Tibial nerve (tissue), 4 donors: Measurements from ENCODE around the gene SPEF2. TPM values are rescaled to one million over a fixed set of nuclear protein-coding genes. Genes with fewer than 3 reads are reported as not detected.

Experiments
- DNase-seq, 2 donors: peaks; one replicate each; pipeline ENCODE4 v3.0.0-alpha.2; 2019; ENCODE audit warnings: low spot score in 2 of 2
- H3K27ac ChIP-seq, 4 donors: fragments of 200-600 bp; sonication (generic) in 3 of 4; one replicate each; pipeline ENCODE4 v1.5.1; 2017 to 2019; ENCODE audit warnings: mild to moderate bottlenecking in 1 of 4
- H3K27me3 ChIP-seq, 2 donors: fragments of 200-600 bp; sonication (generic) in 1 of 2; one replicate each; pipeline versions ENCODE4 v1.5.1 to v1.6.0; 2017 to 2019
- H3K36me3 ChIP-seq, 3 donors: fragments of 200-600 bp; sonication (generic); one replicate each; pipeline ENCODE4 v1.5.1; 2018 to 2019
- H3K4me1 ChIP-seq, 4 donors: fragments of 200-600 bp; sonication (generic) in 3 of 4; one replicate each; pipeline ENCODE4 v1.5.1; 2017 to 2019
- H3K4me3 ChIP-seq, 4 donors: fragments of 200-600 bp; sonication (generic) in 3 of 4; one replicate each; pipeline ENCODE4 v1.5.1; 2017 to 2019; ENCODE audit warnings: mild to moderate bottlenecking in 1 of 4, moderate library complexity in 1 of 4
- H3K9me3 ChIP-seq, 4 donors: fragments of 200-600 bp; sonication (generic) in 3 of 4; one replicate each; pipeline ENCODE4 v1.5.1; 2017 to 2019
- CTCF ChIP-seq, 5 experiments: fragments of 200-600 bp in 3 of 5; fragments of 450-650 bp in 2 of 5; sonication (generic) in 3 of 5; IDR thresholded peaks; one replicate each; pipeline ENCODE4 v1.5.1; 2016 to 2019; ENCODE audit warnings: antibody characterized with exemption in 5 of 5, mild to moderate bottlenecking in 3 of 5, moderate library complexity in 2 of 5
- EP300 ChIP-seq, 2 donors: sonication (generic); formaldehyde crosslinking; IDR thresholded peaks; one replicate each; pipeline ENCODE4 v1.6.1; 2017; ENCODE audit warnings: antibody characterized with exemption in 2 of 2, mild to moderate bottlenecking in 1 of 2
- POLR2A ChIP-seq, 2 donors: fragments of 450-650 bp; IDR thresholded peaks; one replicate each; pipeline ENCODE4 v1.6.1; 2017; ENCODE audit warnings: antibody characterized with exemption in 2 of 2, mild to moderate bottlenecking in 2 of 2, moderate library complexity in 2 of 2
- WGBS, 2 donors: methylation state at CpG; one replicate each; pipeline ENCODE4 v1.1.5; 2018; 5-methylcytosine and 5-hydroxymethylcytosine counted together
- total RNA-seq, 4 donors: library from RNA; depleted of rRNA; stranded (reverse); fragments of >200 nt; gene quantifications; one replicate each; pipeline ENCODE4 v1.1.0, GENCODE V29; 2016

SPEF2 gene
- total RNA-seq, 4 donors from 2014 or later, result 5.1 to 33.5 (median 17.5) TPM

DNA sequence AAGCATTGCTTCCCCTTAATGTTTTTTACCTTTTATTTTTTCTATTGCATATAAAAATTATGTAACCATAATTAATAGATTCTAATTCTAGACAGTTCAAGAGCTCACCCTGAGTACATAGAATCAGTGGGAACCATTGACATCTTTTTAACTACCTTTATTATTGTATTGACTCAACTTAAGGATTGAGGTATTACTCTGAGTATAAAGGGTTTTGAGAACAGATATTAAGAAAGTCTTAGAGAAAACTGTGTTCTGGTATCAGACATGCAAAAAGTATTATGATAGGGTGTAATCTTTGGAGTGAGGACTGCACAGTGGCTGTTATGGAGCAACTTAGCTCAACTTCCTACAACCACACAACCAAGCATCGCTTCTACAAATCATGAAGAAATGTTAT lies 8.9 kb downstream of the SPEF2 start:
- DNase-seq, result no peak
- no peaks in the 10 kb centered on the region for H3K4me1 ChIP-seq
- H3K4me3 ChIP-seq, result no peak overlapping the region
- H3K9me3 ChIP-seq, result no peaks in the 10 kb centered on the region
- WGBS, 2 donors, result 94 to 95% methylated on average over 1 of the region's 1 CpG
- no peaks in the 10 kb centered on the region for H3K27me3 ChIP-seq
- no peak for TF ChIP-seq POLR2A (IDR thresholded peaks at IDR 0.05)
- TF ChIP-seq EP300 (IDR thresholded peaks at IDR 0.05), result no peak
- no peak for TF ChIP-seq CTCF (IDR thresholded peaks at IDR 0.05)
- no peak overlapping the region for H3K27ac ChIP-seq
- H3K36me3 ChIP-seq, result peaks cover 0 to 34% (median 0%) of the 10 kb centered on the region in 3 donors

GRCh38 chr5:35634326-35634725 lies 16.7 kb downstream of the SPEF2 start:
- Histone ChIP-seq H3K27ac (no peak overlapping the region), H3K9me3 (peaks cover 0 to 36% (median 2%) of the 10 kb centered on the region in 4 donors), H3K4me3 (no peak overlapping the region), H3K36me3 (peaks cover 0 to 93% (median 0%) of the 10 kb centered on the region in 3 donors), H3K27me3 (no peaks in the 10 kb centered on the region), H3K4me1 (no peaks in the 10 kb centered on the region)
- DNase-seq, result no peak
- TF ChIP-seq EP300 (IDR thresholded peaks at IDR 0.05), result no peak
- no peak for TF ChIP-seq POLR2A (IDR thresholded peaks at IDR 0.05)
- no peak for TF ChIP-seq CTCF (IDR thresholded peaks at IDR 0.05)

- Histone ChIP-seq H3K4me3 (no peak overlapping the region), H3K4me1 (no peaks in the 10 kb centered on the region), H3K9me3 (no peaks in the 10 kb centered on the region), H3K27me3 (no peaks in the 10 kb centered on the region), H3K36me3 (peaks cover 0 to 72% (median 0%) of the 10 kb centered on the region in 3 donors), H3K27ac (no peak overlapping the region)
- WGBS, 2 donors, result 72 to 92% methylated on average over 4 of the region's 4 CpGs
- no peak for DNase-seq
- no peak for TF ChIP-seq EP300 (IDR thresholded peaks at IDR 0.05)
- no peak for TF ChIP-seq CTCF (IDR thresholded peaks at IDR 0.05)
- no peak for TF ChIP-seq POLR2A (IDR thresholded peaks at IDR 0.05)
Measured at GRCh38 chr5:35640623-35641022, 23.0 kb downstream of the SPEF2 start.

DNA sequence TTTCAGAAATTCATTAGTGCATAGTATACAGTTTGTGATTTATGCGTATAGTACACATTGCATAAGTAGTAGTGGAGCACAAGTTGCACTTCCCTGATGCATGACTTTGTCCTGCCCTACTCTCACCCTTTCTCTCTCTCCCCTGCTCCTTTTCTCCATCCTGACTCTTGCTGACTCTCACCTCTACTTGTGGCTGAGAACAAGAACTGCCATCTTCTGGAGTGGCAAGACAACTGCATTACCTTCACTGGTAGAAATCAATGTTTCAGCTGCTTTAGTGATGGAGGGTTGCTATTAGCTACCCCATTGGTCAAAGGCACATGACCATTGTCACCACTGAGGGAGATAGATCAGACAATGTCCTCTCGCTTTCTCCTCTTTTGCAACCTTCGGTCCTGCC lies 26.9 kb downstream of the SPEF2 start:
- Histone ChIP-seq H3K9me3 (no peaks in the 10 kb centered on the region), H3K36me3 (peaks cover 0 to 56% (median 0%) of the 10 kb centered on the region in 3 donors), H3K4me1 (no peaks in the 10 kb centered on the region), H3K4me3 (no peak overlapping the region), H3K27me3 (no peaks in the 10 kb centered on the region), H3K27ac (no peak overlapping the region)
- DNase-seq, result no peak
- 94 to 97% methylated on average over 3 of the region's 3 CpGs for WGBS, 2 donors
- TF ChIP-seq POLR2A (IDR thresholded peaks at IDR 0.05) (no peak), CTCF (IDR thresholded peaks at IDR 0.05) (no peak), EP300 (IDR thresholded peaks at IDR 0.05) (no peak)

DNA sequence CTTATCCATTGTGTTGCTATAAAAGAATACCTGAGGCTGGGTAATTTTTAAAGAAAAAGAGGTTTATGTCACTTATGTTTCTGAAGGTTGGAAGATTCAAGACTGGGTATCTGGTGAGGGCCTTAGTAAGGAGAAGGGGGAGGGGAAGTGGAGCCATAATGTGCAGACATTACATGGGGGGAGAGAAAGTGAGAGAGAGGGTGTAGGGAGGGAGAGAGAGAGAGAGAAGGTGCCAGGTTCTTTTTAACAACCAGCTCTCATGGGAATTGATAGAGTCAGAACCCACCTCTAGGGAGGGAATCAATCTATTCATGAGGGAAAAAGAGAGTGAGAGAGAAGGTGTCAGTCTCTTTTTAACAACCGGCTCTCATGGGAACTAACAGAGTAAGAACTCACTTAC lies 29.5 kb downstream of the SPEF2 start:
- no peak for DNase-seq
- H3K9me3 ChIP-seq, result no peaks in the 10 kb centered on the region
- peaks cover 0 to 42% (median 0%) of the 10 kb centered on the region in 3 donors for H3K36me3 ChIP-seq
- no peak overlapping the region for H3K27ac ChIP-seq
- H3K4me1 ChIP-seq, result no peaks in the 10 kb centered on the region
- no peaks in the 10 kb centered on the region for H3K27me3 ChIP-seq
- TF ChIP-seq EP300 (IDR thresholded peaks at IDR 0.05) (no peak), CTCF (IDR thresholded peaks at IDR 0.05) (no peak), POLR2A (IDR thresholded peaks at IDR 0.05) (no peak)
- WGBS, 2 donors, result 86 to 89% methylated on average over 1 of the region's 1 CpG
- H3K4me3 ChIP-seq, result no peak overlapping the region
